Smooth muscle cell (in vitro differentiated cells): ENCODE data around the gene XRCC5. TPM values are rescaled to one million over a fixed set of nuclear protein-coding genes. Genes with fewer than 3 reads are reported as not detected.

Source experiments
- DNase-seq: peaks from one replicate; lab custom pipeline; 2025; ENCODE audit not compliant: unreplicated experiment; lab: John Stamatoyannopoulos, UW
- H2AFZ ChIP-seq: fragments of 200-600 bp; sonication (generic); 2 replicates; pipeline ENCODE4 v1.6.0; 2016; ENCODE audit warnings: antibody characterized with exemption, low read depth, mild to moderate bottlenecking
- H3F3A ChIP-seq: fragments of 200-600 bp; sonication (generic); 2 replicates; pipeline ENCODE4 v1.6.0; 2017; ENCODE audit warnings: antibody characterized with exemption, low read depth
- H3K27ac ChIP-seq: fragments of 200-600 bp; sonication (generic); 2 replicates; pipeline ENCODE4 v1.5.1; 2016; ENCODE audit warnings: low read depth, mild to moderate bottlenecking
- H3K27me3 ChIP-seq: fragments of 200-600 bp; sonication (generic); 2 replicates; pipeline ENCODE4 v1.6.1; 2016; ENCODE audit warnings: low read depth, mild to moderate bottlenecking
- H3K36me3 ChIP-seq: fragments of 200-600 bp; sonication (generic); 2 replicates; pipeline ENCODE4 v1.5.1; 2016; ENCODE audit warnings: low read depth
- H3K4me1 ChIP-seq: fragments of 200-600 bp; sonication (generic); 2 replicates; pipeline ENCODE4 v1.5.1; 2016; ENCODE audit warnings: low read depth
- H3K4me2 ChIP-seq: fragments of 200-600 bp; sonication (generic); 2 replicates; pipeline ENCODE4 v1.6.0; 2016; ENCODE audit warnings: mild to moderate bottlenecking
- H3K4me3 ChIP-seq: fragments of 200-600 bp; sonication (generic); 2 replicates; pipeline ENCODE4 v1.5.1; 2016; ENCODE audit warnings: mild to moderate bottlenecking
- H3K79me2 ChIP-seq: fragments of 200-600 bp; sonication (generic); 2 replicates; pipeline ENCODE4 v1.6.0; 2016; ENCODE audit warnings: low read depth, mild to moderate bottlenecking
- H3K9ac ChIP-seq: fragments of 200-600 bp; sonication (generic); 2 replicates; pipeline ENCODE4 v1.6.0; 2016; ENCODE audit warnings: low read depth
- H3K9me3 ChIP-seq: fragments of 200-600 bp; sonication (generic); replicated peaks from 2 replicates; pipeline ENCODE4 v1.5.1; 2016; ENCODE audit warnings: low read depth
- H4K20me1 ChIP-seq: fragments of 200-600 bp; sonication (generic); 2 replicates; pipeline ENCODE4 v1.6.0; 2016; ENCODE audit warnings: low read depth
- WGBS: methylation state at CpG from one replicate; pipeline ENCODE4 v1.1.7; 2016; ENCODE audit warnings: low lambda C conversion rate; 5-methylcytosine and 5-hydroxymethylcytosine counted together
- polyA plus RNA-seq: library from polyadenylated mRNA; unstranded; fragments of >200 nt; fragmentation: Nextera tagmentation; extraction: Ambion mirVana; gene quantifications from 2 replicates; pipeline ENCODE4 v1.2.1, GENCODE V29; 2016
- total RNA-seq: library from RNA; depleted of rRNA; stranded (reverse); fragments of >200 nt; gene quantifications from 2 replicates; pipeline ENCODE4 v1.2.3, GENCODE V29; 2014
- TF ChIP-seq, protein P1 (sequence below): fragments of 200-600 bp; sonication (generic); IDR thresholded peaks from 2 replicates; pipeline ENCODE4 v1.5.1; 2017; ENCODE audit warnings: borderline replicate concordance, mild to moderate bottlenecking, antibody characterized with exemption; ENCODE audit not compliant: insufficient read depth, poor library complexity, severe bottlenecking

The XRCC5 gene
- total and polyA plus RNA-seq, 2 experiments from 2014 or later = 197 to 266 TPM

DNA sequence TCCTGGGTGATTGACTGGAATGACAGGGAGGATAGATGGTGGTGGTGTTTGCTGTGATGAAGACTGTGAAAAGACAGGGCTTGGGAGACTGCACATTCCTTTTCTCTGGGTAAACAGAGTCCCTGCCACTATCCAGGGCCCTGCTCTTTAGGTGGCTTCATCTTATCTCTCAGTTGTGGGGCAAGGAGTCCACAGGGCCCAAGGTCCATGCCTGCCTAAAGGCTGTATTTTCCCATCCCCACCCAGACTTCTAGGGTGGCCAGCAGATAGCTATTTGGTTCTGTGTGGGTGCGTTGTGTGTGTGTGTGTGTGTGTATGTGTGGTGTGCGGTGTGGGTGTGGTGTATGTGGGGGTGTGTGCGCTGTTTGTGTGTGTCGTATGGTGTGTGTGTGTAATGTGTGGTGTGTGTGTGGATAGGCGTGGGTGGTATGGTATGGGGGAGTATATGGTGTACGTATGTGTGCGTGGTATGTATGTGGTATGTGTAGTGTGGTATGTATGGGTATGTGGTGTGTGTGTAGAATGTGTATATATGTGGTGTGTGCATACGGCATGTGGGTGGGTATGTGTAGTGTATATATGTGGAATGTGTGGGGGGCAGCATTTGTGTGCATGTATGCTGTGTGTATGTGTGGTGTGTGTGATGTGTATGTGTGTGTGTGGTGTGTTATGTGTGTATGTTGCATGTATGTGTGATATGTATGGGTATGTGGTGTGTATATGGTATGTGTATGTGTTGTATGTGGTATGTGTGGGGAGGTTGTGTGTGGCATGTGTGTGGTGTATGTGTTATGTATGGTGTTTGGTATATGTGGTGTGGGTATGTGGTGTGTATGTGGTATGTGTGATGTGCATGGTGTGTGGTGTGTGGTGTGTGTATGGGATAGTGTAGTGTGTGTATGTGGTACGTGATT, 10.5 kb upstream of the XRCC5 start:
- Histone ChIP-seq H4K20me1 (no peaks in the 10 kb centered on the region), H3K4me1 (no peaks in the 10 kb centered on the region), H3K9me3 (no peaks in the 10 kb centered on the region), H3F3A (no peaks in the 10 kb centered on the region), H3K4me2 (no peak overlapping the region), H2AFZ (no peak overlapping the region), H3K79me2 (no peaks in the 10 kb centered on the region), H3K9ac (no peak overlapping the region), H3K36me3 (no peaks in the 10 kb centered on the region), H3K27me3 (no peaks in the 10 kb centered on the region), H3K4me3 (no peak overlapping the region), H3K27ac (no peak overlapping the region)
- DNase-seq = no peak
- 98% methylated on average over 9 of the region's 9 CpGs for WGBS
- TF ChIP-seq, protein P1, sequence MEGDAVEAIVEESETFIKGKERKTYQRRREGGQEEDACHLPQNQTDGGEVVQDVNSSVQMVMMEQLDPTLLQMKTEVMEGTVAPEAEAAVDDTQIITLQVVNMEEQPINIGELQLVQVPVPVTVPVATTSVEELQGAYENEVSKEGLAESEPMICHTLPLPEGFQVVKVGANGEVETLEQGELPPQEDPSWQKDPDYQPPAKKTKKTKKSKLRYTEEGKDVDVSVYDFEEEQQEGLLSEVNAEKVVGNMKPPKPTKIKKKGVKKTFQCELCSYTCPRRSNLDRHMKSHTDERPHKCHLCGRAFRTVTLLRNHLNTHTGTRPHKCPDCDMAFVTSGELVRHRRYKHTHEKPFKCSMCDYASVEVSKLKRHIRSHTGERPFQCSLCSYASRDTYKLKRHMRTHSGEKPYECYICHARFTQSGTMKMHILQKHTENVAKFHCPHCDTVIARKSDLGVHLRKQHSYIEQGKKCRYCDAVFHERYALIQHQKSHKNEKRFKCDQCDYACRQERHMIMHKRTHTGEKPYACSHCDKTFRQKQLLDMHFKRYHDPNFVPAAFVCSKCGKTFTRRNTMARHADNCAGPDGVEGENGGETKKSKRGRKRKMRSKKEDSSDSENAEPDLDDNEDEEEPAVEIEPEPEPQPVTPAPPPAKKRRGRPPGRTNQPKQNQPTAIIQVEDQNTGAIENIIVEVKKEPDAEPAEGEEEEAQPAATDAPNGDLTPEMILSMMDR = no peak

DNA sequence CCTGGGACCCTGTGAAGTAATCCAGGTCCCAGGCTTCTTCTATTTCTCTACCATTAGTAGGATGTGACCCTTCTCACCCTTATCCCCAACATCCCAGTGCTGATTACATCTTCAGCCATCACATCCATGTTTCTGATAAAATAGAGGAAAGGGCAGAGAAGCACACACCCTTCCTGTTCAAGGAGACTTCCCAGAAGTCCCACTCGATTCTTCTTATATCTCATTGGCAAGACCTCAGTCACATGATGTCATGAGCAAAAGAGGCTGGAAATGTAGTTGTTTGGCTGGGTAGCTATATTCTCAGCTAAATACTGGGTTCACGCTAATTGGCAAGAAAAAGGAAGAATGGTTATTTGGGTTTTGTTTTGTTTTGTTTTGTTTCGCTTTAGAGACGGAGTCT, 8.0 kb upstream of the XRCC5 start:
- Histone ChIP-seq H3K4me2 (no peak overlapping the region), H3K4me3 (no peak overlapping the region), H3K9me3 (no peaks in the 10 kb centered on the region), H4K20me1 (no peaks in the 10 kb centered on the region), H3K79me2 (no peaks in the 10 kb centered on the region), H3K27me3 (no peaks in the 10 kb centered on the region), H3K27ac (no peak overlapping the region), H3F3A (no peaks in the 10 kb centered on the region), H2AFZ (no peak overlapping the region), H3K36me3 (no peaks in the 10 kb centered on the region), H3K4me1 (no peaks in the 10 kb centered on the region), H3K9ac (no peak overlapping the region)
- 97% methylated on average over 4 of the region's 4 CpGs for WGBS
- TF ChIP-seq, protein P1 = no peak
- no peak for DNase-seq

GRCh38 chr2:216103213-216103612, 5.9 kb upstream of the XRCC5 start:
- TF ChIP-seq, protein P1 = no peak
- 61% methylated on average over 1 of the region's 1 CpG for WGBS
- Histone ChIP-seq H4K20me1 (no peaks in the 10 kb centered on the region), H3K4me1 (peaks cover 11% of the 10 kb centered on the region), H3K4me3 (no peak overlapping the region), H3K79me2 (no peaks in the 10 kb centered on the region), H3K4me2 (no peak overlapping the region), H3K27me3 (no peaks in the 10 kb centered on the region), H3K36me3 (no peaks in the 10 kb centered on the region), H3K27ac (no peak overlapping the region), H3F3A (no peaks in the 10 kb centered on the region), H3K9me3 (no peaks in the 10 kb centered on the region), H3K9ac (no peak overlapping the region), H2AFZ (no peak overlapping the region)
- no peak for DNase-seq
